Activated CD4-positive, CD25-positive, alpha-beta regulatory T cell treated with anti-CD3 and anti-CD28 coated beads, Interleukin-2, amount 50 U/mL, for 72 hours (primary cell): ENCODE data around the gene PLIN1.

ENCODE experiments used
- DNase-seq: peaks from one replicate; pipeline ENCODE4 v3.0.0; 2021

The PLIN1 gene

DNA sequence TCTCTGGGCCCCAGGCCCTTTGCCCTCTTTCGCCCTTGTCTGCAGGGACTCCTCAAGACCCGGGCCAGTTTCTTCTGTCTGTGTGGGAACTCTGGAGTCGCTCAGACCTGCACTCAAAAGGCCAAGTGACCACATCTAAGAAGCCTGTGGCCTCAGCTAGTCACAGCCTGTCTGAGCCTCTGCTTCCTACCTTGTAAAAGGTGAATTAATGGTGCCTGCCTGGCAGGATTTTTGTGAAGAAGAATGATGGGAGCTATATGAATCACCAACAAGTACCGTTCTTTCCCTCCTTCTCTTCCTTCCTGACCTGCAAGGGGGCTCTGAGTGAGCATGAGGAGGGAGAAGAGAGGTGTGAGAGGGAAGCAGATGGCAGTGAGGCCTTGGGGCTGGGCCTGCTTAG lies 7.5 kb downstream of the PLIN1 start:
- DNase-seq: no peak

DNA sequence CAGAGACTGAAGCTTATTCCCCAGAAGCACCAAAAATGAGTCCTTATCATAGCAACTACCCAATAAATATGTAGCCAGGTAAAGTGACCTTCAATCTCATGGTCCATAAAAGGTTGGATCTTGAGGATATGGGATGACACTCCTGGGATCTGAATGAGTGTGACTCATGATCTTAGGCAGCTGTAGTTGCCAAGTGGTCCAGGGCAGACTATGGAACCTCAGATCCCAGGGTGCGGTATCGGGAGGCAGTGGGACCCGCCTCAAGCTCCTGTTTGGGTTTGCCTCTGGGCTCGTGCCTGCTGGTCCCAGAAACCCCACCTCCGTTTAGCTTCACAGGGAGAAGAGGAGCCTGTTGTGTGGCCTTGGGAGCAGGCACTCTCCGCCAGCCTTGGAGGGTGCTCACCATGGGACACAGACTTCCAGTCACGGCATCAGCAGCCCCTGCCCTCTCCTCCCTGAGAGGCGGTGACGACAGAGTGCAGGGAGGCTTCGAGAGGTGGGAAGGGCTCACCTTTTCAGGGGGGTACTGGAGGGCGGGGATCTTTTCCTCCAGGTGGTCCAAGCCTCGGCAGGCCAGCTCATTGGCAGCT lies 8.1 kb downstream of the PLIN1 start:
- no peak for DNase-seq

DNA sequence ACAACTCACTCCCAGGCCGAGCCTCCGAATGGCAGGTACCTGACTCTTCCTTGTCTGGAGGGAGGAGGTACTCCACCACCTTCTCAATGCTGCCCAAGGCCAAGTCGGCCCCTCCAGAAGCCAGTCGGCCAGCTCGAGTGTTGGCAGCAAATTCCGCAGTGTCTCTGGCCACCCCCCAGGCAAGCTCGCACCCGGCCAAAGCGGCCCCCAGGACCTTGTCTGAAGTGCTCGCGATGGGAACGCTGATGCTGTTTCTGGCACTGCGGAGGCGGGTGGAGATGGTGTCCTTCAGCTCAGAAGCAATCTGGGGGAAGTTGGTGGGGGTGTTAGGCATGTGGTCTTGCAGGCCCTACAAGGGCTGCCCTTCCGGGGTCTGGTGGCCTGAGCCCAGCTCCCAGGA lies 9.2 kb downstream of the PLIN1 start:
- no peak for DNase-seq

DNA sequence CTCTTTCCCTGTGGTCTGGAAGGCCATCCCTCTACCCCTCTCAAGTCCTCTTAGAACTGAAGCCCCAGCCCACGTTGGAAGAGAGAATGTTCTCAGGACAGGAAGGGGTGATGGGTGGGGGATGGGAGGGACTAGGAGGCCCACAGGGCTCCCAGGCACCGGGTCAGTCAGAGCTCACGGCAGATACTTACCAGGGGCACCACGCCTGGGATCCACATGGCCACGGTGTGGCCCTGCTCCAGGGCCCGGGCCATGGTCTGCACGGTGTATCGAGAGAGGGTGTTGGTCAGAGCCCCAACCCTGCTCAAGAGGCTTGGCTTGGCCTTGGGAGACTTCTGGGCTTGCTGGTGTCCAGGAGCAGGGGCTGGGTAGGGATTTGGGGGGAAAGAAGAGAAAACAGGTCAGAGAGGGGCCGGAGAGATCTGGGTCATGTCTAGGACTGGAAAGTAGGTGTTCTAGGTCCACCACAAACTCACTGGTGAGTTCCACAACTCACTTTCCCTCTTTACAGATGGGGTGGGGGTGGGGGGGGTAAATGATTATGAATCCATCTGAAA lies 9.8 kb downstream of the PLIN1 start:
- no peak for DNase-seq

DNA sequence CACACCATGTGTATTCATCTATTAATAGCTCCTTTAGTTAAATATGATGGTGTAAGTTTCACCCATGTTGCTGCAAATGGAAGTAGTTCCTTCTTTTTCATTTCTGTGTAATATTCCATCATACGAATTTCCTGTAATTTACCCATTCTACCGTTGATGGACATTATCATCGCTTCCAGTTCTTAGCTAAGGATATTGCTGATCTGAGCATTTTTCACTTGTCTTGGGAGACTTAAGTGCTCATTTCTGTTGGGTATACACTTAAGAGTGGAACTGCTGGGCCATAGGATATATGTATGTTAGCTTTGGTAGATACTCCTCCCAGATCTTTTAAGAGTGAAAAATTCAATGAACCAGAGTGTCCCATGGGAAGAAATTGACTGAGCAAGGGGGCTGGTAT lies 11.0 kb downstream of the PLIN1 start:
- DNase-seq: no peak

DNA sequence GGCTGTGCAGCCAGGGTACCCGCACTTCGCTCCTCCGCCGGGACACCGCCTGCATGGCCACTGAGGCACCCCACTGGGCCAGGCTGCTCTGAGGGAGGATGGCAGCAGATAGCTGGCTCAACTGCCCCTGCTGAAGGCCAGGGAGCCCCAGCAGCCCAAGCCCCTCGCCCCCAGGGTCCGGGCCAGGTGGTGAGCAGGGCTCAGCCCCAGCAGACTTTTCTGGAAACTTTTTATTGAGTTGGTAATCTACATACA lies 11.5 kb downstream of the PLIN1 start:
- DNase-seq: no peak

DNA sequence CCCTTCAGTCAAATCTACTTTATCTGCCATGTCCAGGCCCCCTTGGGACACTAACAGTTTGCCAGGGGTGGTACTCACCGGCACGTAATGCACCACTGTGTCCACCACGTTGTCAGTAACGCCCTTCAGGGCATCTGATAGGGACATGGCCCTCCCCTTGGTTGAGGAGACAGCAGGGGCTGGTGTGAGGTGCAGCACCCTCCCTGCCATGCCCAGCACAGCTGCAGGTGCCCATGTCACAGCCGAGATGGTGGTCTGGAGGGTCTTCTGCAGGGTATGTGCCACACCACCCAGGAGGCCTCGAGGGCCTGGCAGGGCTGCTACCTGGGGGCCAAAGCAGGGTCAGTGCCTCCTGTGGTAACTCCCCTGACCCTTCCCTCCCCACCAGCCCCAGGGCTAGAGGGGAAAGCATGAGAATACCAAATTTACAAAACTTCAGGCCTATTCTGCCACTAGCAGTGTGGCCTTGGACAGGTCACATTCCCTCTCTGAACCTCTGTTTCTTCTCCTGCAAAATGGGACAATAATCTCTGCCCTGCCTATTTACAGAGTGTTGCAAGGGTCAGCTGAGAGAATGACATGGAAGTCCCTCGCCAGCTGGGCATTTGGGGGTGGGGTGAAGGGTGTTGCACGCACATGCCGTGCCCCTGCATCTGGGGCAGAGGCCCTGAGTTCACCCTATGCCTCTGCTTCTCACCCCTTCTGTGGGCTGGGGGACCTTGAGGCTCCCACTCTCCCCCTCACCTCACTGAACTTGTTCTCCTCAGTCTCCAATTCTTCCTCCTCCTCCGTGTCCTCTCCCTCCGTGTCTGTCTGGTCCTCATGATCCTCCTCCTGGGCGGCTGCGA lies 12.1 kb downstream of the PLIN1 start:
- no peak for DNase-seq

DNA sequence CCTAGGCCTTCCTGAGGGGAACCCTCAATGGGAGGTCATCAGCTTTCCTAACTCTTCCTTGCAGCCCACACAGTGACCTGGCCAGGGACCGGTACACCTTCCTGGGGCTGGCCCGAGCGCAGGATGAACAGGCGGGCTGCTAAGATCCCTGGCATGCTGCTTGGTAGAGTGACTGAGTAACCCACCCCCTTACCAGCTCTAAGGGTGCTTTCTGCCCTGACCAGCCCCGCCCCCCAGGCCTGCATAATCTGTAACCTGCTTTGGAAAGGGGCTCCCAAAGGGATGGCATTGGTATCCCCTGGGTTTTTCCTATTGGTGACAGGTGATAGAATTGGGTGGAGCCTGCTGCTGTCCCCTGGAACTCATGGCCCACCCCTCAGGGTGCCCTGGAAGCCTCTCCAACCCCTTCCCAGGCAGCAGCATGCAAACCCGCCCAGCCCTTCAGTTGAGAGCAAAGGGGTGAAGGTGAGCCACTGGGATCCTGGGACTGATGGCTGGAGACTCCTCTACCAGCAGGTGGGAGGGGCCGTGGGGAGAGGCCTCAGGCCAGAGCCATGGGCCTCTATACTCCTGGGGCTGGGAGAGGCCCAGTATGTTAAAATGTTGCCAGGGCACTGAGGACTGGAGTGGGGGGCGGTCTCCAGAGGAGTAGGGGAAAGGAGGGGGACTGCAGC lies 12.8 kb downstream of the PLIN1 start:
- no peak for DNase-seq

DNA sequence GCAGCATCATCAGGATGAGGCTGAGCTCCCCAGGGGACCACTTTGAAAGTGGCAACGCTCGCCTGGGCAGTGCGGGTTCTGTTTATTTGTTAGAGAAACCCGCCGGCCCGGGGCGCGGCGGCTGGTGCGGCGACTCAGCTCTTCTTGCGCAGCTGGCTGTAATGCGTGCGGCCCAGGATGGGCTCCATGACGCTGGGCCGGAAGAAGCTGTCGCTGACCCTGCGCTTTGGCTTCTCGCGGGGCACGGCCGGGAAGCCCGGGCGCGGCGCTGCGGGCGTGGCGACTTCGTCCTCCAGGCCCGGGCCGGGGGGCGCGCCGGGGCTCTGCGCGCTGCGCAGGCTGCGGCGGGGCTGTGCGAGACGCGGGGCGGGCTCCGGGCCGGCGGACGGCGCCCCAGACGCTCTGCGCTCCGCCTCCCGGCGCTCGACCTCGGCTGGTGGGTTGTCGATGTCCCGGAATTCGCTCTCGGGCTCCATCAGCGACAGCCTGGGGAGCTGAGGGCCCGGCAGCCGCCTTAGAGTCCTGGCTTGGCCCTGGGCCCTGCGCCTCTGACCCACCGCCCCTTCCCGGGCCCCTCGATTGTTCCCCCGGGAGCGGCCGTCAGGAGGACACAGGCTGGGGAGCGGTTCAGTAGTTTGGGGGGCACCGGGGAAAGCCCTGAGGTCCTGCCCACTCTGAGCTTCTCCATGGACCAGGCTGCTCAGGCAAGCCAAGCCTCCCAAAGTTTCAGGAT lies 13.6 kb downstream of the PLIN1 start:
- no peak for DNase-seq

DNA sequence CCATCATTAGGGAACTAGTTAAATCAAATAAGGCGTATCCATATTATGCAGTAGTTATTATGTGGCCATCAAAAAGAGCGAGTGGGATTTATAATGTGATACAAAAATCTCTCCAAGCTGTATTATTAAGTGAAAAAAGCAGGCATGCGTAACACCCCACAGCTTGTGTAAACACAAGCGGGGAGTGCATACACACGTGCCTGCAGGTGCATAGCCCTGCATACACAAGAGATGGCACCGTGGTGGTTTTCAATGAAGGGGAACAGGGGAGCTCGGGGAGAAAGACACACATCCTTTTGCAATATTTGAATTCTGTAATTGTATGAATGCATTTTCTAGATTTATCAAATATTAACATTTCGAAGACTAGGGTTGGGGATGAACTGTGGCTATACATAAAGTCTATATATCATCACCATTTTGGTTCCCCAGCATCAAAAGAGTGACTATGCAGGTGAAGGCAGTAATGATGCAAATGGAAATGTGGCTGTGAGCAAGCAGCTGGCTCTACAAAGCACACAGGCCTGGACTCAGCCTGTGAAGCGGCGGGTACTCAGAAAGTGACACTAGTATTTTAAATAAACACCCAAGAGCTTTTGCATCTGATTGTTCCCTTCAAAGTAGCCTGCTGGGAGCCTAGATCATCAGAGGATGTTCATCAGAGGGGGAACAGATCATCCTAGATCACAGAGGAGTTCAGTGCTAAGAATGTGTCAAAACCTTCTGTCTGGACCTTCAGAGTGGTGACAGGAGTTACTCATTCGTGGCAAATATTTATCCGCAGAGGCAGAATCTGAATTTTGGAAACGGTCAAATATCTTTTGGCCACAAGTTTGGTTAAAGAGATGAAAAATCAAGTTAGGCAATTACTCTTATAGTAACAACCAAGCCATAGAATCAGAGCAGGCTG lies 14.5 kb downstream of the PLIN1 start:
- DNase-seq: no peak

DNA sequence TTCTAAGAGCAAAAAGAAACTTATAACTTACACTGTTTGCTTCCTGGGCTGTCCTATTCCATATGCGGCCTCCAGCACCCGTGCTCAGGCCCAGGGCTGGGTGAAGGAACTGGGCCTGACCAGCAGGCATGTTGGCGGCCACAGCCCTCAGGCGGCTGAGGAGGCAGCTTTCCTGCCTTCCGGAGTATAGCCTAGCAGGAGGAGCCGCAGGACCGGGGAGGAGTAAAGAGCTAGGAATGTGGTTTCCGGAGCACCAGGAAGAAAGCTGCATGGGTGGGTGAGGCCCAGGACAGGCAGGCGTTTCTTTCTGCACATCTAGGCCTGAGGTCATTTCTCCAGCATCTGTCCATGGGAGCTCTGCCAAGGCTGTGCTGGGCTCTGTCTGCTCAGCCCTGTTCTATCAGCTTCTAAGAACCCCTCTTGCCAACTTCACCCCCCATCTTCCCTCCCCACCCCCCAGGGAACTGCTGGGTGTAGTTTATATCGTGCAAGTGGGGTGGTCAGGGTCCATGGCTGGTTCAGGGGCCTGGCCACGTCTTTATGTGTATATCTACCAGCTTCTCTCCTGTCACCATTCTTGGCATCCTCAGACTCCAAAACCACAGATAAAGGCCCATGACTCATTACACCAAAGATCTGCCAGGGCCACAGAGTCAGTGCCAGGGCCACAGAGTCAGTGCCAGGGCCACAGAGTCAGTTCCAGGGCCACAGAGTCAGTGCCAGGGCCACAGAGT lies 16.1 kb downstream of the PLIN1 start:
- no peak for DNase-seq

DNA sequence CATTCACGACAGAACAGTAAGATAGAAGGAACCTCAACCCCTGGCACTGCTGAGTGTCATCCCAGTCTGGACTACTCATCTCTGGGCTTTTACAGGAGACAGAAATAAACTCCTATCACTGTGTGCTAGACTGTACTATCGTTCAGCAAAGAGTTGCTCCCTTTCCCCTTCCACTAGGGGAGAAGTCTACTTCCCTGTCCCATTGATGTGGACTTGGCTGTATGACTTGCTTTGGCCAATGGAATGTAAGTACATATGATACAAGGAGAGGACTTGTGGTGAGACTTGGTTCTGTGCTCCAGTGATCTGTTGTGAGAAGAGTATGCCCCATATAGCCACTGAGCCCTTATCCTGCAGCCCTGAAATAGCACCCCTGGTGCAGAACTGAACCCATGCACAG lies 18.6 kb downstream of the PLIN1 start:
- DNase-seq: no peak

DNA sequence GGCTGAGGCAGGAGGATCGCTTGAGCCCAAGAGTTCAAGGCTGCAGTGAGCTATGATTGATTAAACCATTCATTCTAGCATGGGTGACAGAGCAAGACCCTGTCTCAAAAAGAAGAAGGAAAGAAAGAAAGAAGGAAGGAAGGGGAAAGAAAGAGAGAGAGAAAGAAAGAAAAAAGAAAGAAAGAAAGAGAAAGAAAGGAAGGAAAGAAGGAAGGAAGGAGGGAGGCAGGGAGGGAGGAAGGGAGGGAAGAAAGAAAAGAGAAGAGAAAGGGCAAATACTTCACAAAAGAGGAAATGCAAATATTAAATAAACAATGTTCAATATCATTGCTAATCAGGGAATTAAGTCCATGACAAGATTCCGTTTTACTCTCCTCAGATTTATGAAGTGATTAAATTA lies 19.9 kb downstream of the PLIN1 start:
- DNase-seq: no peak

DNA sequence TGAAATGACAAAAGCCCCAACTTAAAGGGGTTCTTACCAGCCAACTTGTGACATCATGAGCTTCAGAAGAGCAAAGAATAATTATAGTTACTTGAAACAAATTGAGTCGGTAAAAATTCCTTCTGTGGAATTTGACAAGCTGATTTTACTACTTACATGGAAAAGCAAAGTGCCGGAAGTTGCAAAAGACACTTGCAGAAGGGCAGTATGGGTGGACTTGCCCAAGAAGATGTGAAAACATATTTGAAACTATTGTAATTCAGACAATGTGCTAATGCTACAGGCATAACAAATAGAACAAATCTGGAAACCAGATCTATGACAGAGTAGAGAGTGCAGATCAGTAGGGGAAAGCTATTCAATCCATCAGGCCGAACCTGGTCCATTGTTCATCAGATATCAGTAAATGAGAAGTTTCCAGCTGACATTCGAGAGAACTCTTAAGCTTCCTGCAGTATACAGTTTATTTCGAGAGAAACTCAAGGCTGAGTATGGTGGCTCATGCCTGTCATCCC lies 21.4 kb downstream of the PLIN1 start:
- DNase-seq: no peak

DNA sequence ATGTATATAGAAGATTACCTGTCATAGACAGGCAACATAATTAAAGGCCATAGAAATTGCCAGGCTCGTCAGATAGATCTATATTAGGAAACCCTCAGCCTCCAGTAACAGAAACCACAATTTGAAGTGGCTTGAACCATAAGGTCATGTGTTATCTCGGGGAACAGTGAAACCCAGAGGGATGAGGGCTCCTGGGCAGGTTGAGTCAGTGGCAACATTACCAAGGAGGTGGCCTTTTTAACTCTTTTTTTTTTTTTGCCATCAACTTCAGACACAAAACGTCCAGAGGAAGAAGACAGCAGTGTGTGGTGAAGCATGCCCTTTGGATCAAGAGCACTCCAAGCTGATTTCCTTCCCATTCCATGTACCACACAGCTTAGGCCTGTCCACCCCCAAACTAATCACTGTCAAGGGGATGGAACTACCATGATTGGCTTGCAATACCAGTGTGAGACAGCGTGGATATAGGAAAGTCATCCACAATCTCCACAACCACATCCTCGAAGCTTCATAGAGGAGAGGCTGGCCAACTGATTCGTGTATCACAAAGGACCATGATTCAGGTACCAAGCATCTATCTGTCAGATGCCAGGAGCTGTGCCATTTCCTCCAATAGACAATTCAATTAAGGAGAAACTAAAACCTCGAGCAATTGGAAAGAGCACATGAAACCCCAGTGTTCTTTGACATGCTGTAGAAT lies 22.9 kb downstream of the PLIN1 start:
- DNase-seq: no peak

DNA sequence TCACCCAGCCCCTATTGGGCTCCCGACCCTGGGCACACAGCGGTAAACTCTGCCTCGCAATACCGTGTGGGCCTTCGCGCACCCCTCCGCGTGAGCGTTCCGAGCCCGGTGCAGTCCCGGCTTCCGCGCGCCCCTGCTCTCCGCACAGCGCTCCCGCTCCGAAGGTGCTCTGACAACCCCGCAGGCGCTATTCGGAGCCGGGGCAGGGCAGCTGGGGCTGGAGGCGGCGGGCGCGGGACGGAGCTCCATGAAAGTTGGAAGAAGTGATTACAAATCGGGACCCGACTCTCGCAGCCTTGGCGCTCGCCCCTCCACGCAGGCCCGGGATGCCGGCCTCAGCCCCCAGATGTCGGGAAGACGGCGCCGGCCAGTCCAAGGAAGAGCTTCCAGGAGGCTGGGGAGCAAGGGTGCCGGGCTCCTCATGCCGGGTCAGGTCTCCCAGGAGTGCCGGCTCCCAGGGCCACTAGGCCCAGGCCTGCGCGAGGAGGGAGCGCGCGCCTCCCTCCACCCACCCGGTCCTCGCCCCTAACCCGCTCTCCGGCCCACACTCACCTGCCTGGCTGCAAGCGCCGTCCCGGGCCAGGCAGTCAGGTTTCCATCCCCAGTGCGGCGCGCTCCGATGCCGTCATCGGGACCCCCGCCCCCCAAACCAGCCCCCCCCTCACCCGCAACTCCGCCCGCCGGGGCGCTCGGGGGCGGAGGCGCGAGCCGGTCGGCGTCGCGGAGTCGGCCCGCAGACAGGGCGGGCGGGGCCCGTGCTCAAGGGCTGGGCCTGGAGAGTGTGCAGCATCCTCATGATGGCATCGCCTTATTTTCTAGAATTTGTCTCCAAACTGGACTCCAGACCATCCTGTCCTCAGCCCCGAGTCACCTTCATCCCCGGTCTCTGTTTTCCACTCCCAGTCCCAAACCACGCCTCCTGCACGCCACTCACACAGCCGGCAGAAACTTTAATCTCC lies 24.0 kb downstream of the PLIN1 start, which contains the start of gene KIF7:
KIF7 (minus strand) TSS at position 621 of the 959 bp plus-strand sequence. CDS start 2,537 bp downstream, outside the sequence.
- DNase-seq: no peak

DNA sequence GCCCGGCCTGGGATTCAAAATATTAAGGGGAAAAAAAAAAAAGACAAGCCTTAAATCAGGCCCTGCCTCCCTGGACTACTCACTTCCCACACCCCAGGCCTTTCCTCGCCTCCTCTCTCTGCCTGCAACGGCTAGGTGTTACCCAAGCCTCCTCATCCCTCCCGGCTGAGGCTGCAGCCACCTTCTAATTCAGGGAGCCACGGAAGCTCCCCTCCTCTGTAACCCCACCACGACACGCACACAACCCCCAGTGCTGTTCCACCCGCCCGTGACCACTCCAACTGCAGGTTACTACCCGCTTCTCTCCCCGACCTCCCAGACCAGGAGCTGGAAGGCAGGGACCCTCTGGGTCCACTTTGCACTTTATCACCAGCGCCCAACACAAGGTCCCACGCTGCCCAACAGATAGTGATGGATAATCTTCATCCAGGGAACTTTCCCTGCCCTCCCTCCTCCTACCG lies 24.8 kb downstream of the PLIN1 start:
- DNase-seq: no peak

DNA sequence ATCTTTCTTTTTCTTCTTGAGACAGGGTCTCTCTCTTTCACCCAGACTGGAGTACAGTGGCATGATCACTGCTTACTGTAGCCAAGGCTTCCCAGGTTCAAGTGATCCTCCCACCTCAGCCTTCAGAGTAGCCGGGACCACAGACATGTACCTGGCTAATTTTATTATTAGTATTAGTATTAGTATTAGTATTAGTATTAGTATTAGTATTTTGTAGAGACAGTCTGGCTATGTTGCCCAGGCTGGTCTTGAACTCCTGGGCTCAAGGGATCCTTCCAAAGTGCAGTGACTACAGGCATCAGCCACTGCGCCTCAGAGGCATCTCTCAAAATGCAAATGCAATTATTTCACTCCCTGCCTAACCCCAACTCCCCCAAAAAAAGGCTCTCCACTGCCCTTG lies 25.6 kb downstream of the PLIN1 start:
- no peak for DNase-seq

DNA sequence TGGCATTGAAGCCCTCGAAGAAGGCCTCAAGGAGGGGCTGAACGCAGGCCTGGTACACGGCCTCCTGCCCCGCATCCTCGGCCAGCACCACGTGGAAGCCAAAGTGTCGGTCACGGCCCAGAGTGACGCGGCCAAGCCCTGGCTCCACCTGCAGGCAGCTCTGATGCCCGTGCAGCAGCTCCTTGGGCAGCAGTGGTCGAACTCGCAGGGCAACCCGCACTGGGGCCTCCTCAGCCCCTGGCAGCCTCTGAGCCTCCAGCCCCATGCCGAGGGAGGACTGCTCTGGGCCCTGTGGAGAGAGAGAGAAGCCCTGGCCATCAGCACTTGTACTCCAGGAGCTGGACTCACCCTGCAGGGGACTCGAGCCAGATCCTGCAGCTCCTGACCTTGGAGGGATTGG lies 26.5 kb downstream of the PLIN1 start:
- DNase-seq: no peak
